IPS DF 6.9 (cell line): ENCODE measurements around the gene HMBS.

Experiments
- DNase-seq: peaks from one replicate; pipeline ENCODE4 v3.0.0-alpha.2; 2013; ENCODE audit warnings: low read depth, low spot score
- H3K27ac ChIP-seq: one replicate; pipeline ENCODE4 v1.5.1; 2013; ENCODE audit warnings: low read length, control low read depth
- H3K27me3 ChIP-seq: 2 replicates; pipeline ENCODE4 v1.6.1; 2013; ENCODE audit warnings: mild to moderate bottlenecking, low read length; ENCODE audit not compliant: control insufficient read depth, insufficient read depth
- H3K36me3 ChIP-seq: 2 replicates; pipeline ENCODE4 v1.6.1; 2013; ENCODE audit warnings: low read length; ENCODE audit not compliant: control insufficient read depth, insufficient read depth
- H3K4me1 ChIP-seq: 2 replicates; pipeline ENCODE4 v1.6.1; 2013; ENCODE audit warnings: low read length; ENCODE audit not compliant: control insufficient read depth, insufficient read depth
- H3K4me3 ChIP-seq: 2 replicates; pipeline ENCODE4 v1.5.1; 2013; ENCODE audit warnings: mild to moderate bottlenecking, low read length
- H3K9me3 ChIP-seq: 2 replicates; pipeline ENCODE4 v1.6.1; 2013; ENCODE audit warnings: low read length, inconsistent platforms; ENCODE audit not compliant: control insufficient read depth, insufficient read depth
- WGBS: extraction: QIAGEN DNeasy Blood & Tissue Kit; methylation state at CpG from one replicate; pipeline ENCODE4 v1.1.7; 2013; ENCODE audit warnings: mixed read lengths, missing lambda C conversion rate; ENCODE audit not compliant: insufficient read length, insufficient coverage; 5-methylcytosine and 5-hydroxymethylcytosine counted together

The HMBS gene

DNA sequence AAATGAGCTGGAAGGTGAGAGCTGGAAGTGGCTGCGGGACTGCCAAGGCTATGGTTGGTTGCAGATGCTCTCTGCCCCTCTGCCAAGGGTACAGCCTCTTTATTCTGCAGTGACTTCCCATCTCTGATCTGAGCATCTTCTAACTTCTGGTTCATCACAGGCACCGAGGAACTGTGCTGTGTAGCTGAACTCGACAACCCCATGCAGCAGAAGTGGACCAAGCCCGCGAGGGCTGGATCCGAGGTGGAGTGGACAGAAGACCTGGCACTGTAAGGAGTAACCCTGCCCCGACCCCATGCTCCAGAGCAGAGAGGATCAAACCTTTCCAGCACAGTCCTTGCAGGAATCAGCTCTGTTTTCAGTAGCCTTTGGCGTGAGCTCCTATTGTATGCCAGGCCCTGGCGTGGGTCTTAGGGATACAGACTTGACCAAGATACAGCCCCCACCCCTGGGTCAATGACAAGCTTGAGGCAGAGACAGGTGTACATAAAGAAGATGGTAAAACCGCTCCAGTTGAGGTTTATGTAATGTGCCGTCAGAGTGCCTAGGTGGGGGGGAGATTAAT, 26.8 kb downstream of the HMBS start:
- H3K27ac ChIP-seq: no peak overlapping the region
- H3K27me3 ChIP-seq: peaks cover 4% of the 10 kb centered on the region; the same call in 1 of the 2 replicates
- no peak for DNase-seq
- H3K4me3 ChIP-seq: no peak overlapping the region
- no peaks in the 10 kb centered on the region; the same call in 1 of the 2 replicates for H3K36me3 ChIP-seq
- H3K4me1 ChIP-seq: 0 out of 2 replicates have a peak, but pooled peaks cover 4% of the 10 kb centered on the region
- WGBS: no CpG with 5 or more reads among the region's 11 CpGs
- H3K9me3 ChIP-seq: no peaks in the 10 kb centered on the region

DNA sequence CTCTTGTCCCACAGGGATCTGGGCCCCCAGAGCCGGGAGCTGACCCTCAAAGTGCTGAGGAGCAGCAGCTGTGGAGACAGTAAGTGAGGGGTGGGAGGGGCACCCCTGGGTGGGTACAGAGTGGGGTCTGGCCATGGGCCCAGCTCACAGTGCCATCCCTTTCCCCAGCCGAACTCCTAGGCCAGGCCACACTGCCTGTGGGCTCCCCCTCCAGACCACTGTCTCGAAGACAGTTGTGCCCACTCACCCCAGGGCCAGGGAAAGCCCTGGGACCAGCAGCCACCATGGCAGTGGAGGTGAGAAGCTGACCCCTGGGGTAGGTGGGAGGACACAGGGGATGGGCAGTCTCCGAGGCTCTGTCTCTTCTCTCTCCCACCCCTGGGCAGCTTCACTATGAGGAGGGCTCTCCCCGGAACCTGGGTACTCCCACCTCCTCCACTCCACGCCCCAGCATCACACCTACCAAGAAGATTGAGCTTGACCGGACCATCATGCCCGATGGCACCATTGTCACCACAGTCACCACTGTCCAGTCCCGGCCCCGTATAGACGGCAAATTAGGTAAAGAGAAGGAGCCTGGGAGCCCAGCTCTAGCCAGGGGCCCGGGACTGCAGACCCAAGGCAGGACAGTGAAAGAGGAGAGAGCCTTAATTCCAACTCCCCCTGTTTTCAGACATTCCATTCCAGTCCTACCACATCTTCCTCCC, 27.8 kb downstream of the HMBS start:
- Histone ChIP-seq H3K4me3 (no peak overlapping the region), H3K27ac (no peak overlapping the region), H3K9me3 (no peaks in the 10 kb centered on the region), H3K27me3 (peaks cover 4% of the 10 kb centered on the region; the same call in 1 of the 2 replicates), H3K4me1 (0 out of 2 replicates have a peak, but pooled peaks cover 3% of the 10 kb centered on the region), H3K36me3 (no peaks in the 10 kb centered on the region; the same call in 1 of the 2 replicates)
- DNase-seq: no peak
- WGBS: no CpG with 5 or more reads among the region's 12 CpGs

DNA sequence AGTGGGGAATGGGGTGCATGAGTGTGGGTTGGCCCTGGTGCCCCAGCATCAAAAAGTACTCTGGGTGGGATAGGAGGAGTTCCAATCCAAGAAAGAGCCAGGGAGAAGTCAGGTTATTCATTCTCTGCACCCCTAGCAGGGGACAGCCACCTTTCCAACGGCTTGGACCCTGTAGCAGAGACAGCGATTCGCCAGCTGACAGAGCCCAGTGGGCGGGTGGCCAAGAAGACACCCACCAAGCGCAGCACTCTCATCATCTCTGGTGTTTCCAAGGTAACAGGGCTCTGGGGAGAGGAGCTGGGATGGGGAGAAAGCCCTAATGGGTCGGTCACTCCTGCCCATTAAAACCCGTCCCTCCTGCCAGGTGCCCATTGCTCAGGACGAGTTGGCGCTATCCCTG, 29.0 kb downstream of the HMBS start:
- H3K9me3 ChIP-seq: no peaks in the 10 kb centered on the region
- H3K4me1 ChIP-seq: no peaks in the 10 kb centered on the region
- no peak for DNase-seq
- no peak overlapping the region for H3K27ac ChIP-seq
- H3K27me3 ChIP-seq: no peaks in the 10 kb centered on the region
- no peaks in the 10 kb centered on the region; the same call in 1 of the 2 replicates for H3K36me3 ChIP-seq
- H3K4me3 ChIP-seq: no peak overlapping the region
- no CpG with 5 or more reads among the region's 9 CpGs for WGBS

DNA sequence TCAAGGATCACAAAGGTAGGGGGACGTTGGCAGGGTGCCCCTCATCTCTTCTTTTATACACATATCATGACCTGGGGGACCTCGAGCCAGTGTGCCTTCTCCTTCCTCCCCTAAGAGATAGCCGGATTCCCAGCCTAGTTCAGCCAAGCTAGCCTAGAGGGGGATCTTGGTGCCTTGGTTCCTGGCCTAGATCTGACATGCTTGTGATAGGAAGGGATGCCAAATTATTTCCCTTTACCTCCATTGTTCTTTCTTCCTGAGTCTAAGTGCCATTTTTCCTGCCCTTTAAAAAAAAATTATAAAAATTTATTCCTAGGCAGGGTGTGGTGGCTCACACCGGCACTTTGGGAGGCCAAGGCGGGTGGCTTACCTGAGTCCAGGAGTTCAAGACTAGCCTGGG, 29.7 kb downstream of the HMBS start:
- no peak overlapping the region for H3K27ac ChIP-seq
- H3K4me3 ChIP-seq: no peak overlapping the region
- DNase-seq: no peak
- no peaks in the 10 kb centered on the region for H3K9me3 ChIP-seq
- no peaks in the 10 kb centered on the region for H3K4me1 ChIP-seq
- WGBS: no CpG with 5 or more reads among the region's 5 CpGs
- no peaks in the 10 kb centered on the region for H3K27me3 ChIP-seq
- no peaks in the 10 kb centered on the region; the same call in 1 of the 2 replicates for H3K36me3 ChIP-seq

DNA sequence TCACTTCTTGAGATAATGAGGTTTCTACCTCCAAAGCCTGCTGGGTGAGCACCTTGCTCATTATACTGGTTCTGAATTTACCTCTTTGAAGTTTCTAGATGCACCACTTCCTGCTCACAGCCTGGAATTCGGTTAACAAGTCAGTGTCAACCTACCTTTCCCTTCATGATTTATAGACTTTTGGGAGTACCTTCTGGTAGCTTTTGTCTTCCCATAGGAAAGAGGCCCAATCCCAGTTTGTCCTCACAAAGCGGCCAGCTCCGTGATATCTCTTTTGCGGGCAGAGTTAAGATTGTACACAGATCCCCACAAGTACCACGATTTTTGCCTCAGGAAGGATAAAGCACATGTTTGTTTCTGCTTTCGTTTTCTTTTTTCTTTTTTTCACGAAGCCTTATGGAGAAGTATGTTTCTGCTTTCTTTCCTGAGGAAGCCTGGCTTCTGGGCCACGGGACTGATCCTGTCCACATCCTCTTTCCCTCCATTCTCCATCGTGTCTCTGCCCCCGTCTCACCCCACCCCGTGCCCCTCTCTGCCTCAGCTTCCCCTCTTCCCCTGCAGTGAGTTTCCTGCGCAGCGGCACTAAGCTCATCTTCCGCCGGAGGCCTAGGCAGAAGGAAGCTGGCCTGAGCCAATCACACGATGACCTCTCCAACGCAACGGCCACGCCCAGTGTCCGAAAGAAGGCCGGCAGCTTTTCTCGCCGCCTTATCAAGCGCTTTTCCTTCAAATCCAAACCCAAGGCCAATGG, 31.0 kb downstream of the HMBS start:
- Histone ChIP-seq H3K4me3 (no peak overlapping the region), H3K27me3 (no peaks in the 10 kb centered on the region), H3K27ac (no peak overlapping the region), H3K36me3 (no peaks in the 10 kb centered on the region; the same call in 1 of the 2 replicates), H3K4me1 (no peaks in the 10 kb centered on the region), H3K9me3 (no peaks in the 10 kb centered on the region)
- no CpG with 5 or more reads among the region's 24 CpGs for WGBS
- DNase-seq: no peak

DNA sequence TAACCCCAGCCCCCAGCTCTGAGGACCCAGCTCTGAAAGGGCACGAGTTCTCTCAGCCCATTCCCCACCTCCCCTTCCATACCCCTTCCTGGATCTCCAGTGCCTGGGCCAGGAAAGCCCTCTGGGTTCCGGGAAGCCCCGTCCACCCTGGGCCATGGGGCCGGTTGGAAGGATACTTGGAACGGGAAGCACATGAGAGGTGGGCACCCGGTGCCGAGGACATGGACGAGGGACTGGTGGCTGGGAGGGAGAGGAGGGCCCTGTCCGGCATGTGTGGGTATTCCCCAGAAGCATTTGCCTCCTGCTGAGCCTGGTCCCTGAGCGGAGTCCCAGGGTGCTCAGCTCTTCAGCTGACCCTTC, 31.5 kb downstream of the HMBS start:
- H3K27ac ChIP-seq: no peak overlapping the region
- no peak overlapping the region for H3K4me3 ChIP-seq
- no peaks in the 10 kb centered on the region for H3K9me3 ChIP-seq
- no peaks in the 10 kb centered on the region for H3K27me3 ChIP-seq
- H3K4me1 ChIP-seq: no peaks in the 10 kb centered on the region
- no peaks in the 10 kb centered on the region; the same call in 1 of the 2 replicates for H3K36me3 ChIP-seq
- DNase-seq: no peak
- WGBS: no CpG with 5 or more reads among the region's 10 CpGs

DNA sequence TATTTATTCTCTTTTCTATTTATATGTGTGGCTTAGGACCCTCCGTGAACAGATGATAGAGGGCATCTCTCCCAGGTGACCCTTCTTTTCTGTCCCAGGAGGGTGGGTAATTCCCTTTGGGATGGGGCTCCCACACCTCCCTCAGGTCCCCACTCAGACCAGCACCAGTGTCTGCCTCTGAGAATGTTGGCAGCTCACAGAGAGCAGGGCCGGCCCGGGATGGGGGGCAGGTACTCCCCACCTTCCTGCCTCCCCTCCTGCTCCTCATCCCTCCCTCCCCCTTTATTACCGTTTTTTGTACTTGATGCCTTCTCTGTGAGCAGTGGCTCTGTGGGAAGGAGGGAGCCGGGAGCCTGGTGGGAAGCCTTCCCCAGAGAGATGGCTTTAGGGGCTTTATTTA, 31.9 kb downstream of the HMBS start:
- no CpG with 5 or more reads among the region's 5 CpGs for WGBS
- no peaks in the 10 kb centered on the region for H3K27me3 ChIP-seq
- H3K36me3 ChIP-seq: no peaks in the 10 kb centered on the region
- no peaks in the 10 kb centered on the region for H3K9me3 ChIP-seq
- no peak for DNase-seq
- H3K4me1 ChIP-seq: no peaks in the 10 kb centered on the region
- no peak overlapping the region for H3K4me3 ChIP-seq
- no peak overlapping the region for H3K27ac ChIP-seq

DNA sequence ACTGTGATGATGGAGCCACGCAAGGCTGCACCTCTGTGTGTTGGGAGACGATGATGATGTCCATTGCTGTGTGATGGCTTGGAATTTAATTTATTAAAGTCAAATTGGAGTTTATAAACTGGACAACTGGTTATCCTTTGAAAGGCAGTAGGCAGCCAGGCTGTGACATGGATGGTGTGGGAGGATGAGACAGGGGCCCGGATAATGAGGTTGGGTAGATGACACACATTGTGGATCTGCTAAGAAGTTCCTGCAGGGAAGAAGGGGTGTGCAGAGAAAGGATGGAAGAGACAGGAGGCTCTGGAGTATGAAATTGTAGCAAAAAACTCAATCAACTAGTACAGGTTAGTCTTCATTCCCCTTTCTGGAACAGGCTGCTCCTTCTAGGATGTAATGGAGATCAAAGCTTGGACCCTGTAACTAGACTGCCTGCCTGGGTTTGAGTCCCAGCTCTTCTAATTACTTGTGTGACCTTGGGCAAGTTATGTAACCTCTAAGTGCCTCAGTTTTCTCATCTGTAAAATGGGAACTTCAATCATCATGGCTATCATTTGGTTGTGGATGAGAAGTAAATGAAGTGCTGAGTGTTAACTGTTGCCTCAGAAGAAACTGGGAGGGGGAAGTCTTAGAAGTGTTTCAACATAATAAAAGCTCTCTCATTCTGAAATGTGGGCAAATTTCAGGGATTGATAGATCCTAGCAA, 32.5 kb downstream of the HMBS start:
- no peak for DNase-seq
- no peak overlapping the region for H3K27ac ChIP-seq
- WGBS: no CpG with 5 or more reads among the region's 3 CpGs
- no peaks in the 10 kb centered on the region for H3K4me1 ChIP-seq
- no peaks in the 10 kb centered on the region for H3K36me3 ChIP-seq
- H3K27me3 ChIP-seq: no peaks in the 10 kb centered on the region
- no peaks in the 10 kb centered on the region for H3K9me3 ChIP-seq
- no peak overlapping the region for H3K4me3 ChIP-seq

DNA sequence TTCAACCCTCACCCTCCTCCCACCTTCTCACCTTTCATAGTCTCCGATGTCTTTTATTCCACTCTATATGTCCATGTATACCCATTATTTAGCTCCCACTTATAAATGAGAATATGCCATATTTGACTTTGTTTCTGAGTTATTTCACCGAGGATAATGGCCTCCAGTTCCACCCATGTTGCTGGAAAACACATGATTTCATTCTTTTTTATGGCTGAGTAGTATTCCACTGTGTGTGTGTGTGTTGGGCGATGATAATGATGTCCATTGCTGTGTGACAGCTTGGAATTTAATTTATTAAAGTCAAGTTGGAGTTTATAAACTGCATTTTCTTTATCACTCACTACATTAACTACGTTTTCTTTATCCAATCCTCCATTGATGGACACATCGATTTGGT, 33.5 kb downstream of the HMBS start:
- no CpG with 5 or more reads among the region's 5 CpGs for WGBS
- DNase-seq: no peak
- Histone ChIP-seq H3K27ac (no peak overlapping the region), H3K4me3 (no peak overlapping the region), H3K36me3 (no peaks in the 10 kb centered on the region), H3K9me3 (no peaks in the 10 kb centered on the region), H3K27me3 (no peaks in the 10 kb centered on the region), H3K4me1 (no peaks in the 10 kb centered on the region)

DNA sequence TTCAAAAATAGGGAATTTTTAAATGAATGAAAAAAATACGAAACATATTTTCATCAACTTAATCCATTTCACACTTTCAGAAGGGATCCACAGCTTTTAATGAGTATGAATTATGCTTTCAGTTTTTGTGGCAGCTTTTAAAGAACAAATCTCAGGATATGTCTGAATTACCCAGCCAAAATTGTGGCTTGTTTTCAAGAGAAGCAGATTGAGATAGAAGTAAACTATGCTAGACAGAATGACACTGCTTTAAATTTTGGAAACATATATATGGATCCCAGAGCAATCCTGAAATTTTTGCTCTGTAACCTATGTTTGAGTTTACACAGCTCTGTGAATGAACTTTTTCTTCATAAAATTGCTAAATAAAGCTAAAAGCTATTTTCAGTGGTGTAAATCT, 34.3 kb downstream of the HMBS start:
- Histone ChIP-seq H3K9me3 (no peaks in the 10 kb centered on the region), H3K27ac (no peak overlapping the region), H3K4me3 (no peak overlapping the region), H3K36me3 (no peaks in the 10 kb centered on the region), H3K27me3 (no peaks in the 10 kb centered on the region), H3K4me1 (no peaks in the 10 kb centered on the region)
- DNase-seq: no peak
- WGBS: no CpG with 5 or more reads among the region's 1 CpG
